HG03457 (cell line): ENCODE results near the gene KLHL25.
"Not testable (repeated sequence)": the region's sequence is repeated elsewhere in the genome, so short reads cannot be mapped to it uniquely, and the experiment has no call there.

Source experiments
- ATAC-seq: cut with Tn5 transposase; IDR thresholded peaks from one replicate; pipeline ENCODE4 v1.9.1; 2021; ENCODE audit warnings: moderate number of reproducible peaks; ENCODE audit not compliant: unreplicated experiment

The KLHL25 gene

DNA sequence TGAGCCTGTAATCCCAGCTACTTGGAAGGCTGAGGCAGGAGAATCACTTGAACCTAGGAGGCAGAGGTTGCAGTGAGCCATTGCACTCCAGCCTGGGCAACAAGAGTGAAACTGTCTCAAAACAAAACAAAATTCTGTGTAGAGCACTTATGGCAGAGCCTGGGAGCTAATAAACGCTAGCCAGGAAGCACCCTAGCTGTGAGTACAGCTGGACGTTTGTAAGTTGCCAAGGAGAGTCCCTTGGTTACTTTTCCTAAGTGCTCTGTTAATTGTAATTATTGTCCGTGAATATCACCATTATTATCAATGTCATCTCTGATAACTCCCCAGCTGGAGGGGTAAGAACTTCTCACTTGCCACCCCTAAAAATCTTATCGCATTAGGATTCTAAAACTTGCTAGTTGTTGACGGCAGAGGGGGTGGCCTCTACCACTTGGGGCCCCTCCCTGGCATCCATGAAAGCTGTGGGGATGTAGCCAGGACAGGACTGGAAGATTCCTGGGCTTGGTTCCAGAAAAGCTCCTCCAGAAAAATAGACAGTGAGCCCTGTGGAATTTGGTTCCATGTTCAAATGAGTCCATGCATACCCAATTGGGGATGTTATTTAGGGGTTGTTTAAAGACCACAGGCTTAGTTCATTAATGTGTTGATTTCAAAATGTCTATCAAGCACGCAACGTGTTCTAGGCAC, 9.9 kb upstream of the KLHL25 start:
- no peak for ATAC-seq

DNA sequence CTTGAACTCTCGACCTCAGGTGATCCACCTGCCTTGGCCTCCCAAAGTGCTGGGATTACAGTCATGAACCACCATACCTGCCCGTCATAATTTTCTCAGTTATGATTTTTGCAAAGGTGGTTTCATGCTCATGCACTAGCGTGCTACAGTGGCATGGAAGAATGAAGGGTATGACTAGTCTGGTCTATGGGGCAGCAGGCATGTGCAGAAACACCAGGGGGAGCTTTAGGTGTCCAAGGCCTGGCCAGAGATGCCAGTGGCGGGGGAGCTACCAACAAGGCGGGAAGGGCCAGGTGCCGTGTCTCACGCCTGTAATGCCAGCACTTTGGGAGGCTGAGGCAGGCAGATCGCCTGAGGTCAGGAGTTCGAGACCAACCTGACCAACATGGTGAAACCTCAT, 7.9 kb upstream of the KLHL25 start:
- ATAC-seq: not testable (repeated sequence)

DNA sequence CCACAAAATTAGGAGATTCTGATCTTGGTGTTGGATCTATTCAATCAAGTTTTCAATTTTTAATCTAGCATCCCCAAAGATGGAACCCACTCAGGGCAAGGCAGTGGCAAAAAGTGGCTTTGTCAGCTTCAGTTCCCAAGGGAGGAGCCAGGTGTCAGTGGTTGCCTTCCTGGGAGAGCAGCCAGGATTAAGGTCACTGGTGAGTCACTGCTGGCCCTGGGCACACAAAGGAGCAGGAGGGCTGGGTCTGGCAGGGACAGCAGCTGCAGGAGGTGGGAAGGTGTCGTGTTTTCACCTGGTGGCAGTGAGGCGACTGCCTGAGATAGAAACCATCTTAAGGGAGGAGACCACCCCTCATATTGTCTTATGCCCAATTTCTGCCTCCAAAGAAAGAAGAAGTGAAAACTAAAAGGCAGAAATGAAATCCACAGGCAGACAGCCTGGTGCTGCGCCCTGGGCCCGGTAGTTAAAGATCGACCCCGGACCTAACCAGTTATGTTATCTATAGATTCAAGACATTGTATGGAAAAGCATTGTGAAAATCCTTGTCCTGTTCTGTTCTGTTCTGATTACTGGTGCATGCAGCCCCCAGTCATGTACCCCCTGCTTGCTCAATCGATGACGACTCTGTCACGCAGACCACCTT, 5.9 kb upstream of the KLHL25 start:
- ATAC-seq: no peak

DNA sequence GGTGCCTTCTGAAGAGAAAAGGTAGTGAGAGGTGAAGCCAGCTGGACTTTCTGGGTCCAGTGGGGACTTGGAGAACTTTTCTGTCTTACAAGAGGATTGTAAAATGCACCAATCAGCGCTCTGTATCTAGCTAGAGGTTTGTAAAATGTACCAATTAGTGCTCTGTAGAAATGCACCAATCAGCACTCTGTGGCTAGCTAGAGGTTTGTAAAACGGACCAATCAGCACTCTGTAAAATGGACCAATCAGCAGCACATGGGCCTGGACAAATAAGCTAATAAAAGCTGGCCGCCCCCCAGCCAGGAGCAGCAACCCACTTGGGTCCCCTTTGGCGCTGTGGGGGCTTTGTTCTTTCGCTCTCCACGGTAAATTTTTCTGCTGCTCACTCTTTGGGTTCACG, 1.6 kb upstream of the KLHL25 start:
- ATAC-seq: not testable (repeated sequence)

DNA sequence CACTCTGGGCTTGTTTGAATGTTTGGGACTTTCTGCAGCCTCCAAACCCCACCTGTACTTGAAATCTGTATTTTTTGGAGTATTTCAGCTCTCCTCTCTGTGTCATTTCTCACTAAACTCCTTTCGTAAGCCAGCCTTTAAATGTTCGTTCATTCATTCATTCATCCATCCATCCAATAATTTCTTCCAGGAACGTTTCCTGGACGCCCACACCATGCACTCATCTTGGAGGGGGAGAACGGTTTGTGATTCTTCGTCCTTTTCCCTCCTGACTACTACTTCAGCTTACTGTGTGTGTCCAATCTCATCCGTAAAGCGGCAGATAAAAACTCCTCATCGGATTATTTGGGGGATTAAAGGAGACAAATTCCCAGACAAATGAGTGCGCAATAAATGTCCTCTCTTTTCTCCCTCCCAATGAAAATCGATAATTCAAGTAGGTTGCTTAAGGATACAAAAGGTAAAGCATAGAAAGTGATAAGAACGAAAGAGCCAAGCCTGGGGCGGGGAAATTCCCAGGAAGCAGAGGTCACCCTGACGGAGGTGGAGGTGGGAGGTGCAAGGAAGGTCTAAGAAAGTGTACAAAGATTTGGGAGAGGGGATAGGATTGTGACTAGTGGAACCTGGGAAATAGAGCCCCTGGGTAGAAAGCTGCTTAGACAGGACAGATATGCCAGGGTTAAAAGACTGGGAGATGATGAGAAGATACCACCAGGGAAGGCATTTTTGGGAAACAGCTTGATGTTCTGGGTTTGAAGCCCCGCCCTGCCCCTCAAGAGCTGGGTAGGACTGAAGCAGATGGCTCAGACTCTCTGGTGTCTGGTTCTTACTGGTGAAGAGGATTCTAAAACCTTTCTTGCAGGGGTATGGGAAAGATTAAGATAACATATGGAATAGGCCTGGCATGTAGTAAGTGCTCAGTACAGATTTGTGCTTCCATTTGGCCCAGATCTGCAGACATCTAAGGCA, 896 bp upstream of the KLHL25 start:
- no peak for ATAC-seq

DNA sequence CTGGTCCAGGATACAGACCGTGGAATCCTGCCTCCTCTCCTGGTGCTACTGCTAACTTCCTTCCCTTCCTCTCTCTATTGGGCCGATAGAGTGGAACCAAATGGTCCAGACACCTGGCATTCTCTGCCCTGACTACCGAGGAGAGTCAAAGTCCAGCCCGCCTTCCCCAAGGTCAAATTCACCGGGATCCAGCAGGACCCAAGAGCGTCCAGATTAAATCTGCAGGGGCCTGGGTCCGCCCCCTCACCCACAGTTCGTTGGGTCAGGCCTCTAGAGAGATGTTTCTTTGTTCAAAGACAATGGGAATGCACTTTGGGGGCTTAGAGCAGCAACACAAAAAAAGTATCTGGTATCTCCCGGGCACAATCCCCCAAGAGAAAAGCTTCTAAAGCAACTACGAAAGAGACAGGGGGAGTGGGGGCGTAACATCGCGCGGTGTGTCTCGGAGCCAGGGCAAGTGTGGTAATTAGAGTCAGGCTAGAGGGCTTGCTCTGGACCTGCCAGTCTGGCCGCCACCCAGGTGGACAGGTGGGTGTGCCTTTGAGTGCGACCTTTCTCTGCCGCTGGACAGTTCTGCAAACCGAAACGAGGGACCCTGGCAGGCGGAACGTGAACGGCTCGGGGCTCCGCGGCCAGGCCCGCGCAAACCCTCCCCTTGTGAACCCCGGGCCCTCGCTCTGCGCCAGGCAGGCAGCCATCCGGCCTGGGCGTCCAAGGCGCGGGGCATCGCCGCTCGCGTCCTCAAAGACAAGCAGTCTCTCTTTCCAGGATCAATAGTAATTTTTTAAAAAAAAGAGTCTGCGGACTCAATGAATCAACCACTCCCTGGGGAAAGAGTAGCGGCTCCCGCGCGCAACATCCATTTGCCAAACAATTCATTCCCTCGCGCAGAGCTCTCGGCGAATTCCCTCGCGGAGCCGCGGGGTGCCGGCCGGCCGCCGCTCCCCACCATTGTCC, 806 bp downstream of the KLHL25 start:
- no peak for ATAC-seq

DNA sequence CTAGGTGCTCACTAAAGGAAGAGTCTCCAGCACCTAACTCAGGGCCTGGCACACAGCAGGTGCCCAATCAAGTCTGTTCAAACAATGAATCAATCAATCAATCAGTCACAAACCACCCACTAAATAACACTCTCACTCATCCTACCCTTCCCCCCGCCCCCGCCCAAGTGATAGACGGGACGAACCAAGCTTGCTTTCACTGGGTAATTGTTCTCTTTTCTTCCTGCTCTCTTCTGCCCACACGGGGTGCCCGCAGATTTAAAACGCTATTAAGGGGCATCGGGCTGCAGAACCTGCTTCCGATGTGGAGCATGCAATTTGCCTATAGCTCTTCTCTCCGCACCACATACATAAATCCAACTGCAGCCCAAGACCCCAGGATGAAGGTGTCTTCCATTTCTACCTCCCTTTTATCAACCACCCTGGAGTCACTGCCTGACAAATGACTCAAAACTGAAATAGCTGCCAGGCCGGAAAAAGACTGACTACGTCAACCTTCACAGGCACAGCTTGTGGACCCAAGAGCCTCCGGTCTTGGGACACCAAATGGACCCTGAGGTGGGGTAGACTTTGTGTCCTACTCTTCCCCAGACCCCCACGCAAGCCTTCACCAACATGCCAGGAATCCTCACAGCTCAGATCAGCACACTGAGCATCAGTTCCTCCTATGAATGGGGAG, 1.7 kb downstream of the KLHL25 start:
- ATAC-seq: no peak

DNA sequence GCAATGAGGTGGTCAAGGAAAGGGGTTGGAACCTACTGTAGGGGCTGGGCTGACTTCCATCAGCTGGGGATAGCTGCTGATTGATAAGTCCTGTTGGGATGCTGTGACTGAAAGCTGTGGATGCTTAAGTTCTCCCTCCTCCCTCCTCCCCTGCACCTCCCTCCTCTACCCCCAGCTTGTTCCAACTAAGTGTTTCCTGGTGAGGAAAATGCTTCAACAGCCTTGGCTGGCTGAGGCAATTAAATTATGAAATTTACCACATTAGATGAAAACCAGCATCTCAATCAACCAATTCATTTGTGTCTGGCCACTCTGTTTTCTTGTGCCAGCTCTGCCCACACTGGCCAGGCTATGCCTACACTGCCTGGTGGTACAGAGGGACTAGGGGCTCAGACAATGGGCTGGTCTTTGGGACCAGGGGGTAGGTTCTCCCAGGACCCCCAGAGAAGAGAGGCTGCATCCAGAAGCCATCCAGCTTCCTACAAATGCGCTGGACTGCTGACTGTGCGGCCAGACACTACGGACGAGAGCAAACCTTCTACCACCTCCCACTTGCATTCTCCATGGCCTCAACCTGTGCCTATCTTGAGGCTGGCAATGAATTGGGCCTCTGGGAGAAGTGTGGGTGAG, 2.5 kb downstream of the KLHL25 start:
- no peak for ATAC-seq

DNA sequence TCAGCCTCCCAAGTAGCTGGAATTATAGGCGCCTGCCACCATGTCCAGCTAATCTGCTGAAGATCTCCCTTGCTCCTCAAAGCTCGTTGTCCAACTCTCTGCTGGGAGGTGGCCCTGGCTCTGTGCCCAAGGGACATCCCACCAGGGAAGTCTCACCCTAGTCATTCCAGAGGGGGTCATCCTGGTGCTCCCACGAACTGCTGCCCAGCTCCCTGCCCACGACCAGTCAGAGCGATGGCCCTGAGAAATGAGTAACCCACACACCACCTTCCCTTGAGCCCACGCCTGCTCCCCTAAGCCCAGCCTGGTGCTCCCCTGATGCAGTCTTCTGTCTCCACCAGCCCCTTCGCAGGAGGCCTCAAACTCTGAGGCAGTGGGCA, 5.2 kb downstream of the KLHL25 start:
- ATAC-seq: no peak

DNA sequence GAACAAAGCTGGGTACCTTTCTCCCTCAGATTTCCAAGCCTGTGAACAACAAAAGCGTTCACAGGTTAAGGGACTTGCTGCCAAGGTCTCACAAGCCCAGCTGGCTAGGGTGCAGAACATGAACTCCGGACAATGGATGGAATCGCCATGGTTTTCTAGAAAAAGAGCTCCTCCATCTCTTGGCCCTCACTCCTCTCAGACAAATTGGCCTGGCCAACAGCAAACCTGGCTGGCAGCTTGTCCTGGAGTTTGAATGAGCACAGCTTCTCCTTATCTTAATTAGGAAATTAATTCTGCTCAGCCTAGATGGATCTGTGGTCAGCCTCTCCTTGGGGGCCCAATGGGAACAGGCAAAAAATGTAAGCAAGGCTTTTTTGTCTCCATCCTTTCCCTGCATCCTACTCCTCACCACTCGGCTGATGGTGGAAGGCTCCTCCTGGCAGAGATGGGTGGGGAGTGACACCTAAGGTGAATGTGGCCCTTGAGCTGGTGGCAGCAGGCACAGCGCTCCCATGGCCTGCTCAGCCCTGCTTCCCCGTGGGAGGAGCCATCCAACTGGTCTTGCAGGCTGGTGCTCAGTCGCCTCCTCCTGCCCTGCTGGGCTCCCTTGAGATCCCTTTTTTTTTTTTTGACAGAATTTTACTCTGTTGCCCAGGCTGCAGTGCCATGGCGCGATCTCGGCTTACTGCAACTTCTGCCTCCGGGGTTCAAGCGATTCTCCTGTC, 5.8 kb downstream of the KLHL25 start:
- no peak for ATAC-seq

DNA sequence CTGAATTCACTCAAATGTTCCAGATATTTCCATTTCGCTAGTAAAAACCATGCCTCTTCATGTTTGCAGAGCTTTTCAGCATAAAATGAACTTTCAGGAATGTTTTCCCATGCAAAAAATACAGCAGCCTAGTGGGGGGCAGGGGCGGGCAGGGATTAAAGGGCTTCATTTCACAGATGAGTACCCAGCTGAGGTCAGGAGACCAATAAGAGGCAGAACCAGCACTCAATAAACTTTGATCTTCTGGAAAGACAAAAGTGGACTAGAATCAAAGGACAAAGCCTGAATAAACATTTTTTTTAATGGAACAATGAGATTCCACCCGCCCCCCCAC, 8.0 kb downstream of the KLHL25 start:
- no peak for ATAC-seq

DNA sequence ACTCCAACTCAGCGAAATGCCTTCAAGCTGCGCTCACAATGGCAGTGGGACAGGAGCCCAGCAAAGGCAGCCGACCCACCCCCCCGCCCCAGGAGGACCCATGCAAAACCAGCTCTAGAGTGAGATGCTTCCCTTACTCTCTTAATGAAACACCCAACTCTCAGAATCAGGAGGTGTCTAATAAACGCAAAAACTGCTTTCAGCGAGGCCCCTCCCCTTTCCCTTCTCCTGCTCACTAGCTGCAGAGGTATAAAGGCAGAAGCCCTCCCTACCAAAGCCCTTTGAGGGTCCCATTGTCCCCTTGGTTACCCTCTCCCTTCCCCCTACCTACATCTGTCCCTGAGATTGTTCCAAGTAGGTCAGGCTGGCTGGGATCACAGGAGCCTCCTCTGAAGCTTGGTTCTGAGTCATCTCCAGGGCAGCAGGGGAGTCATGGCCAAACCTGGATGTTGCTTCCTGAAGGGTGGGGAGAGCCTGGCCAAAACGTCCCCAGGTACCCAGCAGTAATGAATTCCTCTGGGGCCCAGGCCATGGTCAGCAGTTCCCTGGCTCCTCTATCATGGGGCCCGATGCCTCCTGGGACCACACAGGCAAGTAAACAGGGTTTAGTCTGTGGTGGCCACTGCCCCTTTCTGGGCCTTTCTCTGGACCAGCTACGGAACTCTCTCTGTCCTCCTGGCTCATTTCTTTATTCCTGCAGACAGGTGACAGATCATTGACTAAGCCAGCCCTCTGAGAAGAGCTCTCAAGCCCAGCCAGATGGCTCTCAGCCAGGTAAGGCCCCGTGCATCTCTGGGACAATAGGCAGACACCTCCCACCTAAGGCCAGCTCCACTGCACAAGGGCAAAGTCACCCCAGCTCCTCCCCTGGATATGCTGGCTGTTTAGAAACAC, 8.6 kb downstream of the KLHL25 start:
- no peak for ATAC-seq

DNA sequence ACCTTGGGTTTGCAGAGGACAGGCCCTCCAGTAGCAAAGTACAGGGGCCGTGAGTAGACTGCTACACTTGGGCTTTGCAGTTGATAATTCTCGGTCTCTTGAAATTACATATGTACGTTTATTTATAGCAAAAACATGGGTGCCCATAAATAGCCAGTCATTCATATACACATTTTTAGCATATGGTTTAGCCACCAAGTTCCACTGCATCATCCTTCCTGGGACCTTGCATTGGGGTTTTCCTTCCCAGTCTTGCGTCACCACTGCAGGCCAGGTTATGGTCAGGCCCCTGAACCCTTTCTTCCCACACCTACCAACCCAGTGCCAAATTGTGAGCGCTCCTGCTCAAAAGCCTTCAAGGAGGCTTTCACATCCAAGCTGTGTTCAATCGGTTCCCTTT, 12.7 kb downstream of the KLHL25 start:
- ATAC-seq: no peak

DNA sequence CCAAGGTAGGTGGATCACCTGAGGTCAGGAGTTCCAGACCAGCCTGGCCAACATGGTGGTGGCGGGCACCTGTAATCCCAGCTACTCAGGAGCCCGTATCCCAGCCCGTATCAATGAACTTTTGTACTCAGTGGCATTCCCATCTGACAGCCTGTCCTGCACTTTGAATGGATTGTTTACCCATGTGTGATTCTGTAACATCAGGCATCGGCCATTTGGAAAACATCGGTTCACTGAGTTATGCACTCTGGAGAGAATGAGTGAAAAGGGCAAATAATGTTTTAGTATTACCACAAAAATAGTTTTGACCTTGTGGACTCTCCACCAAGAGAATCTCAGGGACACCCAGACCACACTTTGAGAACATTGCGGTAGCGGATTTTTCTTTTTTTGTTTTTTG, 13.6 kb downstream of the KLHL25 start:
- no peak for ATAC-seq

DNA sequence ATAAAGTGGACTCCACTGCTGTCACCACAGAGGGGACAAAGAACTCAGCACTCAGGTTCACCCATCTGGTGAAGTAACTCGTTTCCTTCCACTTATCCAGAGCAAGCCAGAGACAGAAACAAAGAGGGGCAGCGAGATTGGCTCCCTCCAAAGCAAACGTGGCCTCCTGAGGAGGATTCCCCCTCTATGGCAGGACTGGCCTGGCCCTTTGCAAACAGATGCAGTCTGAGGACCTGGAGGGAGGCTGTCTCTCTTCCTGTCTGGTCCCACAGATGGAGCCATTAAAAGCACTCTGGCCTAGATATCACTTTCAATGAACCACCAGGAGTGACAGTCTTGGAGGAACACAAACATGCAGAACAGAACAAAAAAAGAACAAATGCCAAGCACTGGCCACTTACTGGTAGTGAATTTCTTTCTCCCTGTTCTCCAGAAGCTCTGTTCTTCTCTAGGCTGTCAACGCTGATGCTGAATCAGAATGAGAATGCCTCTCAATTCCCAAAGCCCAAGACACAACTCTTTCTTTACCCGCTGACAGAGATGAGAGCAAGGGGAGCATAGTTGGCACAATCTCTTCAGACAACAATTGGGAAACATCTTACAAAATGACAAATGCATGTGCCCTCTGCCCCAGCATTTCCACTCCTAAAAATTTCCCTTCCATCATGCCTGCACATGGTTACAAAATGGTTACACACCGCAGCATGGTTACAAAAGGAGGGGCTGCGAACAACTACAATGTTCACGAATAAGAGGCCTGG, 14.3 kb downstream of the KLHL25 start:
- ATAC-seq: no peak

DNA sequence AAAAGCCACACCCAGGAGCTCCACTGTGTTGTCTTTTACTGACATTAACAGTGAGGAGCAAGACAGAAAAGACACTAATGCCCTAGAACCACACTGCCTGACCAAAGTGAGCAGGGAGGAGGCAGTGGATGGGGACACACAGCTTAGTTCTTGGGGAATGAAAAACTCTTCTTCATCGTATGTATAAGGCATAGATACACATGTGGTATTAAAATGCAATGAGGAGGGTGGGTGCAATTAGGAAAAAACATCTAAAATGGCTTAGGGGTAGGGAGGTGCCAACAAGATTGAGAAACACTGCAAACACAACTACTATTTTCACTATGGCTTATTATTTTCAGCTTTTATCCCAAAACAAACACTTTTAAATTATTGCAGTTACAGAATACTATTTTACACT, 15.5 kb downstream of the KLHL25 start:
- no peak for ATAC-seq

DNA sequence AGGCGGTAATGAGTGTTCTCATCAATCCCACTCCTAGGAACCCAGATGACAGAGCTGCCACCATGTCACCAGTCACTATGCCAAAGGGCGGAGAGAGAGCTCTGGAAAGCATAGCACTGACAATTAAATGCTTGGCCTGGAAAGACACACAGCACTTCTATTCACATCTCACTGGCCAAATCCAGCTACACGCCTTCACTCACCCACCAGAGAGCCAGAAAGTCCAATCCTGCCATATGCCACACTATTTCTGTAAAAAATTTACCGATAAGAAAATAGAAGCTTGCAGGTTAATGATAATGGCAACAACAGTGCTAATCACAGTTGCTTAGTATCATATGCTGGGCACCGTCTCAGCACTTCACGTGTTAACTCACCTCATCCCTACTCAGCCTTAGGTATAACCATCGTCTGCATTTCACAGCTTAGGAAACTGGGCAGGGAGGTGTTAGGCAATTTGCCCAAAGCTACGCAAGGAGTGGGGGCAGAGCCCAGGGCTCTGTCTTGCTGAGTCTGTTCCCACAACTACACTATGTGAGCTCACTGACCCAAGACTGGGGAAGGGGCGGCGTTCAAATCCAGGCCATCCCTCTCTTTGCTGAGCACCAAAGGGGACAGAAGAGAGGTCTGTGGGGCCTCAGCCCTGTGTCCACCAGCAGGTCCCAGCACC, 16.5 kb downstream of the KLHL25 start:
- no peak for ATAC-seq
